Mammary epithelial cell (primary cell): ENCODE measurements around the gene ACTR5.

Experiments used
- EZH2 ChIP-seq: IDR thresholded peaks from 2 replicates; pipeline ENCODE4 v1.6.1; 2012; ENCODE audit warnings: low read length, inconsistent platforms, borderline replicate concordance
- TF ChIP-seq, protein P1 (sequence below), 2 donors: IDR thresholded peaks in 1 of 2; conservative IDR thresholded peaks in 1 of 2; 2 replicates each; pipeline ENCODE4 v1.5.1; 2011 to 2012; ENCODE audit warnings: inconsistent platforms in 2 of 2, low read length in 2 of 2, mild to moderate bottlenecking in 2 of 2, control low read depth in 1 of 2, low read depth in 1 of 2; ENCODE audit not compliant: insufficient read depth in 1 of 2; ENCODE audit errors: extremely low read depth in 1 of 2

DNA sequence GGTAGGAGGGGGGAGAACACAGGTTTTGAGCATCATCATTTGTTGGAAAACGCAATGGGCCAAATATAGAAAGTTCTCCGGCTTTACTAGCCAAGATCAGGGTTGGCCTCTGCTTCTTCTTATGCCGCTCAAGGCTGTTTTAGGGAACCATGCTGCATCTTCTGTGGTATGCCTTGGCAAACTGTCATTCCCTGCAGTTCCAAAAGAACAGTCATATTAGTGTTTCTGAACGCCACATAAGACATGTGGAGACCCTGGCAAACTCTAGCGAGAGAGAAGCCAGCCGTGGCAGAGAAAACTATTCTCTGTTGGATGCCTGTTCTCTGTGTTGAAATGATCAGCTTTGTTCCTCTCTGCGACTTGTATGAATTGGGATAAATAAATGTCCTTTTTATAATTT, 10.8 kb downstream of the ACTR5 start:
- TF ChIP-seq, protein P1, sequence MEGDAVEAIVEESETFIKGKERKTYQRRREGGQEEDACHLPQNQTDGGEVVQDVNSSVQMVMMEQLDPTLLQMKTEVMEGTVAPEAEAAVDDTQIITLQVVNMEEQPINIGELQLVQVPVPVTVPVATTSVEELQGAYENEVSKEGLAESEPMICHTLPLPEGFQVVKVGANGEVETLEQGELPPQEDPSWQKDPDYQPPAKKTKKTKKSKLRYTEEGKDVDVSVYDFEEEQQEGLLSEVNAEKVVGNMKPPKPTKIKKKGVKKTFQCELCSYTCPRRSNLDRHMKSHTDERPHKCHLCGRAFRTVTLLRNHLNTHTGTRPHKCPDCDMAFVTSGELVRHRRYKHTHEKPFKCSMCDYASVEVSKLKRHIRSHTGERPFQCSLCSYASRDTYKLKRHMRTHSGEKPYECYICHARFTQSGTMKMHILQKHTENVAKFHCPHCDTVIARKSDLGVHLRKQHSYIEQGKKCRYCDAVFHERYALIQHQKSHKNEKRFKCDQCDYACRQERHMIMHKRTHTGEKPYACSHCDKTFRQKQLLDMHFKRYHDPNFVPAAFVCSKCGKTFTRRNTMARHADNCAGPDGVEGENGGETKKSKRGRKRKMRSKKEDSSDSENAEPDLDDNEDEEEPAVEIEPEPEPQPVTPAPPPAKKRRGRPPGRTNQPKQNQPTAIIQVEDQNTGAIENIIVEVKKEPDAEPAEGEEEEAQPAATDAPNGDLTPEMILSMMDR (conservative IDR thresholded peaks at IDR 0.05 in 1 of 2, IDR thresholded peaks at IDR 0.05 in 1 of 2; ENCODE audit: extremely low read depth in 1 of 2, insufficient read depth in 1 of 2, low read depth in 1 of 2, low read length in 2 of 2): no peak
- TF ChIP-seq EZH2: no peak
